Right lobe of liver (tissue), 4 donors: ENCODE measurements around the gene MRPS14.

Experiments used
- POLR2A ChIP-seq: fragments of 450-650 bp; IDR thresholded peaks from one replicate; pipeline ENCODE4 v1.6.1; 2017; ENCODE audit warnings: antibody characterized with exemption, mild to moderate bottlenecking
- TF ChIP-seq, protein P1 (sequence below), 4 donors: fragments of 200-600 bp in 3 of 4; fragments of 450-650 bp in 1 of 4; IDR thresholded peaks; one replicate each; pipeline versions ENCODE4 v1.5.1 to v1.8.0; 2016 to 2022; ENCODE audit warnings: antibody characterized with exemption in 4 of 4, mild to moderate bottlenecking in 2 of 4
- donor health status: DM: no; HTN: no; CAD: no.
- donor health status: DM: no; HTN: no; CAD: no.
- donor health status: DM: no; HTN: yes; CAD: no.

DNA sequence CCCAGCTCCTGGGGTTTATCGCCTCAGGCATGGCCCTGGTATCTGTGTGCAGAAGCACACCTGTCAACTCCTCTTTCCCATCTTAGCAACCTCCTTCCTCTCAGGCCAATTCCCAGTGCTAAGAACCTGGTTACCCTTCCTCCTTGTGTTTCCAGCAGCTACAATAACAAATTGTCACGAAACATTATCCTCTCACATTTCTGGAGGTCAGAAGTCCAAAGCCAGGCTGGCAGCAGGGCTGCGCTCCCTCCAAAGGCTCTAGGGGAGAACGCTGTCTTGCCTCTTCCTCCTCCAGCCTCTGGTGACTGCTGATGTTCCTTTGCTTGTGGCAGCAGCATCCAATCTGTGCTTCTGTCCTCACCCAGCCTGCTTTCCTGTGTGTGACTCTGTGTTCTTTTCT is 10.7 kb upstream of the MRPS14 start:
- TF ChIP-seq POLR2A, result no peak
- TF ChIP-seq, protein P1, sequence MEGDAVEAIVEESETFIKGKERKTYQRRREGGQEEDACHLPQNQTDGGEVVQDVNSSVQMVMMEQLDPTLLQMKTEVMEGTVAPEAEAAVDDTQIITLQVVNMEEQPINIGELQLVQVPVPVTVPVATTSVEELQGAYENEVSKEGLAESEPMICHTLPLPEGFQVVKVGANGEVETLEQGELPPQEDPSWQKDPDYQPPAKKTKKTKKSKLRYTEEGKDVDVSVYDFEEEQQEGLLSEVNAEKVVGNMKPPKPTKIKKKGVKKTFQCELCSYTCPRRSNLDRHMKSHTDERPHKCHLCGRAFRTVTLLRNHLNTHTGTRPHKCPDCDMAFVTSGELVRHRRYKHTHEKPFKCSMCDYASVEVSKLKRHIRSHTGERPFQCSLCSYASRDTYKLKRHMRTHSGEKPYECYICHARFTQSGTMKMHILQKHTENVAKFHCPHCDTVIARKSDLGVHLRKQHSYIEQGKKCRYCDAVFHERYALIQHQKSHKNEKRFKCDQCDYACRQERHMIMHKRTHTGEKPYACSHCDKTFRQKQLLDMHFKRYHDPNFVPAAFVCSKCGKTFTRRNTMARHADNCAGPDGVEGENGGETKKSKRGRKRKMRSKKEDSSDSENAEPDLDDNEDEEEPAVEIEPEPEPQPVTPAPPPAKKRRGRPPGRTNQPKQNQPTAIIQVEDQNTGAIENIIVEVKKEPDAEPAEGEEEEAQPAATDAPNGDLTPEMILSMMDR (IDR thresholded peaks at IDR 0.05), result no peak
